PFSK-1 (cell line): ENCODE measurements around the gene CDK1.

Source experiments
- POLR2AphosphoS5 ChIP-seq: IDR thresholded peaks from 2 replicates; pipeline ENCODE4 v1.6.1; 2012; ENCODE audit warnings: low read depth, mild to moderate bottlenecking, control low read depth, low read length, moderate library complexity
- REST ChIP-seq, 2 experiments: IDR thresholded peaks; 2 replicates each; pipeline versions ENCODE4 v1.6.1 to v1.8.0; 2011 to 2012; ENCODE audit warnings: low read depth in 2 of 2, low read length in 2 of 2, control low read depth in 1 of 2, inconsistent platforms in 1 of 2, mild to moderate bottlenecking in 1 of 2, moderate library complexity in 1 of 2; ENCODE audit not compliant: insufficient read depth in 1 of 2
- SIN3A ChIP-seq: IDR thresholded peaks from 2 replicates; pipeline ENCODE4 v1.6.1; 2012; ENCODE audit warnings: mild to moderate bottlenecking, low read length, moderate library complexity, borderline replicate concordance; ENCODE audit not compliant: insufficient read depth

- TF ChIP-seq POLR2AphosphoS5 (no peak), SIN3A (no peak), REST (IDR thresholded peaks at IDR 0.05; ENCODE audit: insufficient read depth in 1 of 2, low read depth in 2 of 2, low read length in 2 of 2) (no peak)
Measured at GRCh38 chr10:60731134-60731885, 47.0 kb upstream of the CDK1 start.
